Breast epithelium (tissue), 3 donors: Measurements from ENCODE around the gene PTPRS.

Source experiments
- POLR2AphosphoS5 ChIP-seq, 3 donors: sonication (generic); formaldehyde crosslinking; IDR thresholded peaks; one replicate each; pipeline ENCODE4 v1.6.1; 2017; ENCODE audit warnings: antibody characterized with exemption in 3 of 3
- TF ChIP-seq, protein P1 (sequence below), 3 donors: fragments of 450-650 bp; IDR thresholded peaks; one replicate each; pipeline ENCODE4 v1.5.1; 2016 to 2017; ENCODE audit warnings: antibody characterized with exemption in 3 of 3, mild to moderate bottlenecking in 3 of 3, moderate library complexity in 3 of 3

DNA sequence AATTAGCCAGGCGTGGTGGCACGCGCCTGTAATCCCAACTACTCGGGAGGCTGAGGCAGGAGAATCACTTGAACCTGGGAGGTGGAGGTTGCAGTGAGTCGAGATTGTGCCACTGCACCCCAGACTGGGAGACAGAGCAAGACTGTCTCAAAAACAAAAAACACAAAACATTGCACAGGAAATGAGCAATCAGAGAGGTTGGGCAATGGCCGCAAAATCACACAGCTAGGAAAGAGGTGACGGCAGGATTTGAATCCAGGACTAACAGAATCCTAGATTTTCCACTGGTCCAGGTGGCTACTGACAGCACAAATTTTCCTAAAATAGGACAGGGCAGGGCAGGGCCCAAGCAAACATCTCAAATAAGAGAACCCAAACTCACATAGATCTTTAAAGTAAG, 23.3 kb downstream of the PTPRS start:
- no peak for TF ChIP-seq POLR2AphosphoS5 (IDR thresholded peaks at IDR 0.05)
- TF ChIP-seq, protein P1, sequence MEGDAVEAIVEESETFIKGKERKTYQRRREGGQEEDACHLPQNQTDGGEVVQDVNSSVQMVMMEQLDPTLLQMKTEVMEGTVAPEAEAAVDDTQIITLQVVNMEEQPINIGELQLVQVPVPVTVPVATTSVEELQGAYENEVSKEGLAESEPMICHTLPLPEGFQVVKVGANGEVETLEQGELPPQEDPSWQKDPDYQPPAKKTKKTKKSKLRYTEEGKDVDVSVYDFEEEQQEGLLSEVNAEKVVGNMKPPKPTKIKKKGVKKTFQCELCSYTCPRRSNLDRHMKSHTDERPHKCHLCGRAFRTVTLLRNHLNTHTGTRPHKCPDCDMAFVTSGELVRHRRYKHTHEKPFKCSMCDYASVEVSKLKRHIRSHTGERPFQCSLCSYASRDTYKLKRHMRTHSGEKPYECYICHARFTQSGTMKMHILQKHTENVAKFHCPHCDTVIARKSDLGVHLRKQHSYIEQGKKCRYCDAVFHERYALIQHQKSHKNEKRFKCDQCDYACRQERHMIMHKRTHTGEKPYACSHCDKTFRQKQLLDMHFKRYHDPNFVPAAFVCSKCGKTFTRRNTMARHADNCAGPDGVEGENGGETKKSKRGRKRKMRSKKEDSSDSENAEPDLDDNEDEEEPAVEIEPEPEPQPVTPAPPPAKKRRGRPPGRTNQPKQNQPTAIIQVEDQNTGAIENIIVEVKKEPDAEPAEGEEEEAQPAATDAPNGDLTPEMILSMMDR (IDR thresholded peaks at IDR 0.05): no peak
